HG02571 (cell line): ENCODE results near the gene ZSCAN30.

ENCODE experiments used
- ATAC-seq: cut with Tn5 transposase; IDR thresholded peaks from one replicate; pipeline ENCODE4 v1.9.1; 2021; ENCODE audit warnings: mild to moderate bottlenecking, moderate library complexity; ENCODE audit not compliant: unreplicated experiment

Gene ZSCAN30

DNA sequence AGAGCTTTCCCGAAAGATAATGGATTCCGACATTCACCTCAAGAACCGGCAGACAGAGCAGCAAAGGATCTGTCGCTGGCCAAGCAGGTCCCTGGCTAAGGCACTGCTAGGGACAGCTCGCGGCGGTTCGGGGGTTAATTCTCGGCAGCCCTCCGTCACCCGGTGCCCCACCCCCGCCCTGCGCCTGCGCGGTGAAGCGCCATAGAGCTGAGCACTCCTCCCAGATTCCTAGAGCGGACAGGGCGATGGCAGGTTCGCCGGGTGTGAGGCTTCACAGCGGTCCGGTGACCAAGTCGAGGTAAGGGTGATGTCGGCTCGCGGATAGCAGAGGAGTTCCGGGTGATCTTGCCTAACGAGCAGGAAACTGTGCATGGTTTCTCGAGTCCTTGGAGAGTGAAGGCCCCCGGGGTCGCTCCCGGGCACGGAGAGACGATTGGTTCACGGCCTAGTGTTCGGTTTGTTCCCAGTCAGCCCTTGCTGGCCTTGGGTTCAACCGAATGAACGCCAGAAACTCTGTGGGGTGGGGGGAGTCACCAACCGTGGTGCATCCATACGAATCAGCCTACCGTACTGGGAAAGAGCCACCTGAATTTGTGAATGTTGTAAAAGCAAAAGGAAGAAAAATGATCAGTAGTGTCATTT lies at the start of gene ZSCAN30:
Gene ZSCAN30 (minus strand): TSS at position 136 of the 642 bp plus-strand sequence. CDS start 25,877 bp downstream, outside the sequence.
- ATAC-seq: peak; percentile 93

DNA sequence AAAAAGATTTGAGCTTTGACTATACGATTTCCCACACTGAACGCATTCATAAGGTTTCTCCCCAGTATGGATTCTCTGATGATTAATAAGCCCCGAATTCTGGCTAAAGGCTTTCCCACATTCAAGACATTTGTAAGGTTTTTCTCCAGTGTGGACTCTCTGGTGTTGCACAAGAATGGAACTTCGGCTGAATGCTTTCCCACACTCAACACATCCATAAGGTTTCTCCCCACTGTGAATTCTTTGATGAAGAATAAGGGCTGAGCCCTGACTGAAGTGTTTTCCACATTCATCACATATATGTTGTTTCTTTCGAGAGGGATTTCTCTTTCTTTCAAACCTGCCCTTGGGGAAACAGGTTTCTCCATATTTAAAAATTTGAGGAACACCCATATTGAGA lies 47.3 kb upstream of the ZSCAN30 start:
- ATAC-seq: no peak

DNA sequence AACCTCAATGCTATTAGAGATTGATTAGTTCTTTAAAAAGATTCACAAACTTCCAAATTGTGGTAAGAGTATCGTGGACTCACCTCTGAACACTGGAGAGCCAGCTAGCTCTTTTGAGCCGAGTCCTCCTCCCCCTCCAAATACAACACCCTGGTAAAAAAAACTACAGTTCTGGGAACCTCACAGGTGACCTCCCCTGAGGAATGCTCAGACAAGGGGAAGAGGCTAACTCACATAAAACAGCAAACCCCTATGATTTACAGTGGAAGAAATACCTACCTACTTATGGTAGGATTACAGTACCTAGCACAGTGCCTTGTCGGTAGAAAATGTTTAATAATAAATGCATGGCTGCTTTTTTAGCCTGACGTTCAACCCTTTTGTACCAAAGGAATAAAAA lies 45.8 kb upstream of the ZSCAN30 start:
- no peak for ATAC-seq

DNA sequence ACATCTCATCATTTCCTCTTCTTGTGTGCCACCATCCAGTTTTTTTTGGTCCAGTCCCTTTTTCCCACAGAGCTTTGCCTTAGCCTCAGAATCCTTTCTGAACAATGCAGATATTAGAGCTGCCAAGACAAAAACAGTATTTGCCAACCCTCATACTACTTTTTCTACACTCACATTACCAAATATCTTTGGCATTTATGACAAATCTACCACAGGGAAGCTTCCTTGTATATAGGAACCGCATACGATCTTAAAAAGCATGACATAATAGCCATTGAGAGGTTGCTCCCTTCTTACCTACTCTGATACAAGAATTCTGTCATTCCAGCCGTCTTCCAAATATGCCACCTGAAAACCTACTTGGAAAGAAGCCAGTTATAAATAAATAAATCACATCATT lies 44.8 kb upstream of the ZSCAN30 start:
- ATAC-seq: no peak

DNA sequence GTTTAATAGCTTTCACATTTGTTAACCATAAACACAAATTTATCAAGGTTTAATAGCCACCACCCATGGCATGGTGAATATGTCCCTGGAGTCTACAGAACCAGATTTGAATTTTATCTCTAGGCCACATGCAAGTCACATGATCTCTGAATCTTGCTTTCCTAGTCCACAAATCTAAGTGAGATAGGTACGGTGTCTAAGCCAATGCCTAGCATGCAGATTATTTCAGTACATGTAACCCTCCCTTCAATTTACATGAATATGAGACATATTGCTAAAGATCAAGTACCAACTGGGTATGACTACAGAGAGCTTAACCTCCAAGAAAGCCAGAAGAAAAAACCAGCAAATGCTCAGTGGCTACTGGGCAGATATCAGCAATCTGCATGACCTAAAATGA lies 44.2 kb upstream of the ZSCAN30 start:
- no peak for ATAC-seq

DNA sequence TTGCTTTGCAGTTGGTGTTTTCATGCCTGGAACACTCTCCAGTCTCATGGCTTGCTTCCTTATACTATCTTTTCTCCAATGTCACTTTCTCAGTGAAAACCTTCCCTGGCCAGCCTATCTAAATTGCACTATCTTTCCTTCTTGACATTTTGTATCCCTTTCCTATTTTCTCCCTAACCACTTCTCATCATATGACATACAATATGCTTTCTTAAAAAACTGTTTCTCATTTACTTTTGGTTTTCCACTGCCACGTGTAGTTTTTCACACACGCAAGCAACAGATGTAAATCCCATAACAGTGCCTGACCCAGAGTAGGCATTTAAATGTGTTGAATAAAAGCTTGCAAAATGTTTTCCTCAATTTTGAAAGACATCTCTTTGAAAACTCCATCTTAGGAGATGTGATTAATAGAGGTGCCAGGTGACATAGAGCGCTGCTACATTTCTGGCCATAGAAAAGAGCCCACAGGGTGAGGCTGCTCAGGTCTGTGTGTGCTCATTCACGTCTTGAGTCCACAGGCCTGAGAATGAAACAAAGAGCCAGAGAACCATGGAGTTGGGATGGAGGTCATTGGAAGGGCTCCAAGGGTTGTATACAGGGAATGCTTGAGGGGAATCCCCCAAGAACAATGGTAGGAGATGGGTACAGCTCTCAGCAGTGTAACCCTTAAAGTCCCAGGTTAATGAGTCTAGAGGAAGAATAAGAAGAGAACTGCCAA lies 41.5 kb upstream of the ZSCAN30 start:
- ATAC-seq: no peak

DNA sequence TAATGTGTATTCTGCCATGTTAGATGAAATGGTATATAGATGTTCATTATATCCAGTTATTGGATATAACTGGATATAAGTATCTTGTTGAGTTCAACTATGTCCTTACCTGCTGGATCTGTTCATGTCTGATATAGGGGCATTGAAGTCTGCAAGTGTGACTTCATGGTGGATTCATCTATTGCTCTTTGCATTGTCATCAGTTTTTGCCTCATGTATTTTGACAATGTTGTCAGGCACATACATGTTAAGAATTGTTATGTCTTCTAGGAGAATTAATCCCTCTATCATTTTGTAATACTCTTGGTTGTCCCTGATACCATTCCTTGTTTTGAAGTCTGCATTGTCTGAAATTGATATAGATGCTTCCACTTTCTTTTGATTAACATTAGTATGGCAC lies 38.8 kb upstream of the ZSCAN30 start:
- no peak for ATAC-seq

DNA sequence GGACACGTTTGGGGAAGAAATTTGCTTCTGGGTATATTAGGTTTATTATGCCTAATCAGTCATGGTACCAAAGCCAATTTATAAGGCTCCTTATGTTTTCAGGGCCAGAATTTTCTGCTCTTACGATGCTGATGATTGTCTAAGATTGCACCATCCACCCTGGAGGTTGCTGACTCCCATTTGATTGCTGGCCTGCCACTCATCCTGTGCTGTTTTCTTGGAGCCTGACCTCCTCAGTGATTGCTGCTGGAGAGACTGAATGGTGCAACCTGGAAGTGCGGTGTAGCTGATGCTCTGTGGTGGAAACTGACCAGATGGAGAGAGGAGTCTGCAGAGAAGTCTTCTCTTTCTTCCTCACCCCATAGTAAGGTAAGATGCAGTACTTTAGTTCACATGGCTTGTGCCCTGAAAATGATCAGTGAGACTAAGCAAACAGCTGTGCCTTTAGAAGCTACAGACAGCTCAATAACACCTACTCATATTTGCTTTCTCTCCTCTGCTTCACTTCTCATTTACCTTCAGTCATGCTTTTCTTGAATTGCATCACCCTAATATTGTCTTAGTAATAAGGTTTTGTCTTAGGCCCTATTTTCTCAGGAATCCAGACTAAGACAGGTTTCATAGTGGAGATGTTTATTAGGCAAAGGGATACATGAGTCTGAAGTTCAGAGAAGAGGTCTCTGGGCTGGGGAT lies 36.8 kb upstream of the ZSCAN30 start:
- ATAC-seq: no peak

DNA sequence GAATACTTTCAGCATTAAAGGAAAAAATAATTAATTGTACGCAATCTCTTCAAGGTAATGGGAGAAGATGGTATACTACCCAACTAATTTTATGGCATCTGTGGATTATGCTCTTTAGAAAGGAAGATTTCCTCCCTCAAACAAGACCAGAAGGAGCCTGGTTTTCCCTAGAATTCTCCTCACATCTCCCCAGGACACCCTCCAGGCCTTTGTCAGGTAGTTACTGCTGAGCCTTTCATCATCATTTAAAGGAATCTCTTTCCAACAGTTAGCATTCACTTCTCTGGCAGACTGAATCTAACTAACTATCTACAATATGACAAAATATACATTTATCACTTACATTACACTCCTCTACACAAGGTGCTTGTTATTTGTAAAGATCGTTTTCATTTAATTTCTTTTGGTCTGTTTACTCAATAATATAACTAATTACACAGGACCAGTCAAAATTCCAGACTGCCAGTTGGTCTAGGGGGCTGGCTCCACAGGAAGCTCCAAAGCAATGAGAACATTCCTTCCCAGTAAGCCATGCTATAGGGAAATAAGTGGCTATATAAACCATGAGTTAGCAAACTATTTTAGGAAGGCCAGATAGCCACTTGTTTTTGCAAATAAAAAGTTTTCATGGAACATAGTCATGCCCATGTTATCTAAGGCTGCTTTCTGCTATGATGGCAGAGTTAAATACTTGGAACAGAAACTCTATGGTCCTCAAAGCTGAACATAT lies 35.1 kb upstream of the ZSCAN30 start:
- no peak for ATAC-seq

DNA sequence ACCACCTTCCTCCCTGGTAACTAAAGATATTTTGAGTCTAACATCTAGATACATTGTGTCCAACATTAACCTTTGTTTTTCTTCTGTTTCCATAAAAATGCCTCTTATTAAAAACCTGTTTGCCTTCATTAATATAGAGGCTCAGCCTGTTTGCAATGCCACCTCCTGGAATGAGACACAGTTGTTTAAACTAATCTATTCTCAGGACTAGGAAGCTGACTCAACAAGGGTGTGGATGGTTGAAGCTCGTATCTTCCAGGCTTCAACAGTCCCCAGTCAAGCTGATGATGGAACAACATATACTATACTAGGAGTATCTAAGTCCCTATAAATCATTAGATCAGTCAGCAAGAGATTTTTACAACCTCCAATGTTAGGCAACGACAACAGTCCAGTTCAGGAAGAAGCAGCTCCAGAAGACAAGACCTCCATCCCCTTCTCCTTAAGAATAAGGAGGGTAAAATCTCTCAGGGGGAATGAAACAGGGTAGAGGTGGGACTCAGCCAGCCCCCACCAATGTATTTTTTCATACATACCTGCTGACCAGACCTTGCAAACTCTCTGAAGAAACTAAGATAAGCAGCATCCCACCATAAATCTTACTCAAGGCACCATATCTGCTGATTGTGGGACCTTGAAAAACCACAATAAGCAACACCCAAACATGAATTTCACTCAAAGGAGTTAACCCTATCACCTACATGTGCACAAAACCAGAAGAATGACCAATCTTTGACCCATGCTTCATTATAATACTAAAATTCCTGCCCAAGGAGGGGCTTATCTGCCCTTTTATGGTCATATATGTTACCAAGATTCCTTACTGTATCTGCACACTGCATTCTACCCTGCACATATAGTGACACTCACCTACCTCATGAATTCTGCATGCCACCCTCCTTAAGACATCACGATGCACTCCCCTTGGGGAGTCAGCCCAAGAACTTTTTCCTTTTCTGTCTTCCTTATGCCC lies 32.7 kb upstream of the ZSCAN30 start:
- no peak for ATAC-seq

DNA sequence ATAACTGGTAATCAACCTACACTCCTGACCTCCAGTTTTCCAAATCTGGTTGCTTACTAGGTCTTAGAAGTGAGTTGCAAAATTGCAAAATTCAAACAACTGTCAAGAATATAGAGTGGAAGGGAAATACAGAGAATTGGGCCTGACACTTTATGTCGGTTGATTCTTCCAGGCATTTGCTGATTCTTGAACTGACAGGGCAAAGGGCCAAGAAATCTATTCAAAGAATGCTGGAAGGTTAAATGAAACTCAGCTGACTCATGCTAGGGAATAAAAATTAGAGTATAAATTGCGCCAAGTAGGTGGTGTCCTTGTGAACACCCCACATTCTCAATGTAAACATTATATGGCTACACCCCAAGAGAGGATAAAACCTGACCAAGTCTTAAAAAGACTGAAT lies 21.5 kb upstream of the ZSCAN30 start:
- ATAC-seq: no peak

DNA sequence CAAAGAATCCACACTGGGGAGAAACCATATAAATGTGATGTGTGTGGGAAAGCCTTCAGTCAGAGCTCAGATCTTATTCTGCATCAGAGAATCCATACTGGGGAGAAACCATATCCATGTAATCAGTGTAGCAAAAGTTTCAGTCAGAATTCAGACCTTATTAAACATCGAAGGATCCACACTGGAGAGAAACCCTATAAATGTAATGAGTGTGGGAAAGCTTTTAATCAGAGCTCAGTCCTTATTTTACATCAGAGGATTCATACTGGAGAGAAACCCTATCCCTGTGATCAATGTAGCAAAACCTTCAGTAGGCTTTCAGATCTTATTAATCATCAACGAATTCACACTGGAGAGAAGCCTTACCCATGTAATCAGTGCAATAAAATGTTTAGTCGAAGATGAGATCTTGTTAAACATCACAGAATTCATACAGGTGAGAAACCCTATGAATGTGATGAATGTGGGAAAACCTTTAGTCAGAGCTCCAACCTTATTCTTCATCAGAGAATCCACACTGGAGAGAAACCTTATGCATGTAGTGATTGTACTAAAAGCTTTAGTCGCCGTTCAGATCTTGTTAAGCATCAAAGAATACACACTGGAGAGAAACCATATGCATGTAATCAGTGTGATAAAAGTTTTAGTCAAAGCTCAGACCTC lies 16.7 kb upstream of the ZSCAN30 start:
- no peak for ATAC-seq

DNA sequence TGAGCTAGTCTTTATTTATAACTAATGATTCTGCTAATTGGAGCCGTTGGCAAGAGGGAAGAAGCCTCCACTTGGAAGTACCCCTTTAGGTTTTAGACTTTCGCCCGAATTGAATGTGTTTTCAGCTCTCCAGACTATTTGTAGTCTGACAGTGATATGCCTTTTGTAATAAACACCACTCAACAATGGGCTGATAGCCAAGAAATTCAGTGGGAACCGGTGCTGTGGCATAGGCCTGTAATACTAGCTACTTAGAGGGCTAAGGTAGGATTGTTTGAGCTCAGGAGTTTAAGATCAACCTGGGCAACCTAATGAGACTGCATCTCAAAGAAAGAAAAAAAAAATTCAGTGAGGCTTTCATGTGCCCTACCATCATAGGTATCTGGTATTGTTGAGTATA lies 13.6 kb upstream of the ZSCAN30 start:
- no peak for ATAC-seq

DNA sequence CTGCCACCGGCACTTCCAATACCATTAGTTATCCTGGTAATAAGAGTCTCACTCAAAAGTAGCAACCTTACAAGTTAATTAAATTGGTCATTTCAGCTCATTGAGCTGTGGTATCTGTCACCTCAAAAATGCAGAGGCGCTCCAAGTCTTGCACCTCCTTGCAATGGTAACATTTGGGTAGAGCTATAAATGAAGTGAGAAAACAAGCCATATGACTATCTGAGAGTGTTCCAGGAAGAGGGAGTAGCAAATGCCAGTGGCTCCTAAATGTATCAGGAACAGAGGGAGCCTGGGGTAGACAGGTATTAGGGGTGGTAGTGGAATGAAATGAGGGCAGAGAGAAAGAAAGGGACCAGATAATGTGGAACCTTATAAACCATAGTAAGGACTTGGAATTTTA lies 6.0 kb upstream of the ZSCAN30 start:
- ATAC-seq: no peak

DNA sequence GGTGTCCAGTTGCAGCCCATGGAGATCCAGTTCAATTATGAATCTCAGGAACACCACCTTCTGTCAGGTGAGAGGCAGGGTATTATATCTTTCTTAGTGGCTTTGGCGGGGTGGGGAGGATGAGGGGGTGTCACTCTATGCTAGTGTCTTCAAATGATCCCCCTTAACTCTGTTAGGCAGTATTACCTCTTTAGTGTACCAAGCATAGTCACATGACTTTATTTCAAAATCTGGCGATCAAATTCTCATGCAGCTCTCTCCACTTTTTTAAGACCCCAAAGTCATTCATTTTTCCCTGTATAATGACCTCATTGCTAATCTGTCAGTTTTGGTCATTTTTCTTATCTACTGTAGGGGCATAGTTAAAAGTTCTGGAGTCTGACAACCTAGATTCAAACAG lies 1.1 kb upstream of the ZSCAN30 start:
- ATAC-seq: no peak

DNA sequence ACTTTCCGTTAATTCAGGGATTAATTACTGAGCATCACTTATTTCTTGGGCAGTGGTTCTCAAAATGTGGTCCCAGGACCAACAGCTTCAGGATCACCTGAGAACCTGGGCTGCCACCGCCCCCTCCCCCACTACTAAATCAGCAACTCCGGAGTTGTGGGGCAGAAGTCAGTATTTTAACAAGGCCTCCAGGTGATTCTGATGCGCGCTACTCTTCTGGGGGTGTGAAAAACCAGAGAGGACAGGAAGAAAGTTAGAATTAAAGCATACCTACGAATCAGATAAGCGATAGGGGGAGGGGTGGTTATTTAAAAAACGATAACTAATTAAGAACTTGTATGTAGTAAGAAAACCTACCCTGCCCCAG lies 319 bp downstream of the ZSCAN30 start:
- peak; percentile 30 for ATAC-seq

DNA sequence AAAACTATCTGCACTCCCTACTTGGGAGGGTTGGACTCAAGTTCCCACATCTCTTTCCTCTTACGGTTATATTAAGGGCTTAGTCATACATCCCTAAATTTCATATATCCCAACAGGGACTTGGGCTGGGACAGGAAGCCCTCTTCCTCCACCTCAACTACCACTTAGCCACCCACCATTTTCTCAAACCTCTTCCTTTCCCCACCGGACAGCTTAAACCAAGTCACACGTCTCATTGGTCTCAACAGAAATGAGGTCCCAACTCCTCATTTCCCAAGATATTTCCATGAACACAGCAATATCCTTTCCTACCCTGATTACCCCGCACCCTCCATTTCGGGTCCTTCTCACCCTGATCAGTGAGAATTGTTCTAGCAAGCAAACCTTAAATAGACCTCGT lies 736 bp downstream of the ZSCAN30 start:
- ATAC-seq: no peak

DNA sequence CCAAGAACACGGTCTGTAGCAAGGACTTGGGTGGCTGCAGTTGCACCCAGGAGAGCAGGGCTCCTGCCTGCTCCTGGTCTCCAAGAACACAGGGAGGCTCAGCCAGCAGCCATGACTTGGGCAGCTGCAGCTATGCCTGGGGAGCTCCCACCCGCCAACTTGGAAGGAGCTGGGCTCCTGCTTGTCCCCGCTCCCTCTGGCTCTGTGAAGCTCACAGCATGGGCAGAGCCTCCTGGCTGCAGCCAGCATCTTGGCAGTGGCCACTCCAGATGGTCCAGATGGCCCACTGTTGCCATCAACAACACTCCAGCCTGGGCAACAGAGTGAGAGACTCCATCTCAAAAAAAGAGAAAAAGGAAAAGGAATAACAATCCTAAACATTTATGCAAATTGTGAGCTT lies 5.2 kb downstream of the ZSCAN30 start:
- ATAC-seq: no peak

DNA sequence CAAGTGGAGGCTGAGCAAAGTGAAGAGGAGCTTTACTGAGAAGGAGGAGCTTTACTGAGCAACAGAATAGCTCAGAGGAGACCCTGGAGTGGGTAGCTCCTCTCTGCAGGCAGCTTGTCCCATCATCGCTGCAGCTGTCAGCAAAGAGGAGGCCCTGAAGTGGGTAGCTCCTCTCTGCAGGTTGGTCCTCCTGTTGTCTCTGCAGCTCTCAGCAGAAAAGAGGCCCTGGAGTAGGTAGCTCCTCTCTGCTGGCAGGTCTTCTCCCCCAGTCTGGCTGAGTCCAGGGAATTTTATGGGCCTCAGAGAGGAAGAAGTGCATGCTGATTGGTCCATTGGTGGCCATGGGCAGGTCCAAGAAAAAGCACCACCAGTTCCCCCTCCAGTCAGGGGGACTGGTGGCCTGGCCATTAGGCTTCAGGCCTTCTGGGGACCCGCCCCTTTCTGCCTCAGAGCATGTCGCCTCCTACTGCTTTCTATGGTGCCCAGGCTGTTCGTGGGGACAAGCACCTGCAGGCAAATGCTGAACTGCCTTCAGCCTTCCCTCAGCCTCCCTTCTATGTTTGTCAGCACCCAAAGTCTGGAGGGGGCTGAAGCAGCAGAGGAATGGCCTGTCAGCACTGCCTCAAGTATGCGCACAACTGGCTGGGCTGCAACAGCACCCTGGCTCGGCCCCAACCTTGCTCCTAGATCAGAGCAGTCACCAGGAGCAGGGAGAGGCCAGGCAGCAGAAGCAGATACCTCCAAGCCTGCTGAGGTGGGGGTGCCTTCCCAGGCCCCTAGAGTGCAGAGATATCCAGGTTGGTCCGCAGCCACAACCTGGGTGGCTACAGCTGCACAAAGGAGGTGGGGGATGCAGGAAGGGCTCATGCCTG lies 5.9 kb downstream of the ZSCAN30 start:
- ATAC-seq: no peak
